ENCODE results near the gene BMERB1. TPM values are rescaled to one million over a fixed set of nuclear protein-coding genes. Genes with fewer than 3 reads are reported as not detected.

BMERB1 gene
- total RNA-seq, 1 donor from 2014 or later = 45.4 TPM

- intact Hi-C loops (cut with DNase I) = no loop called here
- no peak for TF ChIP-seq CTCF (IDR thresholded peaks at IDR 0.05)
- DNase-seq (ENCODE audit: low spot score in 2 of 2) = no peak
- Histone ChIP-seq H3K4me1 (peaks cover 0 to 10% of the 10 kb centered on the region in 2 donors), H3K27me3 (no peaks in the 10 kb centered on the region), H3K9me3 (no peaks in the 10 kb centered on the region), H3K36me3 (peaks cover 55 to 91% of the 10 kb centered on the region in 2 donors), H3K27ac (no peak overlapping the region), H3K4me3 (no peak overlapping the region)
Measured at GRCh38 chr16:15599303-15600070, 165.1 kb downstream of the BMERB1 start.

- TF ChIP-seq CTCF (IDR thresholded peaks at IDR 0.05) = no peak
- H3K27ac ChIP-seq = no peak overlapping the region
- no peaks in the 10 kb centered on the region for H3K9me3 ChIP-seq
- H3K36me3 ChIP-seq = peaks cover 58 to 90% of the 10 kb centered on the region in 2 donors
- no peak overlapping the region for H3K4me3 ChIP-seq
- no peak for DNase-seq (ENCODE audit: low spot score in 2 of 2)
- intact Hi-C loops (cut with DNase I) = no loop called here
- no peaks in the 10 kb centered on the region for H3K27me3 ChIP-seq
- H3K4me1 ChIP-seq = peaks cover 0 to 10% of the 10 kb centered on the region in 2 donors
Measured at GRCh38 chr16:15601212-15601879, 167.0 kb downstream of the BMERB1 start.

GRCh38 chr16:15602285-15603044, 168.1 kb downstream of the BMERB1 start:
- Histone ChIP-seq H3K27me3 (no peaks in the 10 kb centered on the region), H3K4me1 (peaks cover 0 to 7% of the 10 kb centered on the region in 2 donors), H3K4me3 (no peak overlapping the region), H3K27ac (no peak overlapping the region), H3K36me3 (peaks cover 65 to 91% of the 10 kb centered on the region in 2 donors), H3K9me3 (no peaks in the 10 kb centered on the region)
- no peak for DNase-seq (ENCODE audit: low spot score in 2 of 2)
- intact Hi-C loops (cut with DNase I) = no loop called here
- TF ChIP-seq CTCF (IDR thresholded peaks at IDR 0.05) = no peak

- peaks cover 72 to 92% of the 10 kb centered on the region in 2 donors for H3K36me3 ChIP-seq
- H3K4me1 ChIP-seq = no peaks in the 10 kb centered on the region
- no peaks in the 10 kb centered on the region for H3K9me3 ChIP-seq
- DNase-seq (ENCODE audit: low spot score in 2 of 2) = no peak
- no peak for TF ChIP-seq CTCF (IDR thresholded peaks at IDR 0.05)
- H3K4me3 ChIP-seq = no peak overlapping the region
- no peaks in the 10 kb centered on the region for H3K27me3 ChIP-seq
- intact Hi-C loops (cut with DNase I) = no loop called here
- peak overlapping the region in 1 of 2 donors; percentile 21 for H3K27ac ChIP-seq
Measured at GRCh38 chr16:15604460-15605440, 170.4 kb downstream of the BMERB1 start.
